ENCODE results near the gene DHX38.

DNA sequence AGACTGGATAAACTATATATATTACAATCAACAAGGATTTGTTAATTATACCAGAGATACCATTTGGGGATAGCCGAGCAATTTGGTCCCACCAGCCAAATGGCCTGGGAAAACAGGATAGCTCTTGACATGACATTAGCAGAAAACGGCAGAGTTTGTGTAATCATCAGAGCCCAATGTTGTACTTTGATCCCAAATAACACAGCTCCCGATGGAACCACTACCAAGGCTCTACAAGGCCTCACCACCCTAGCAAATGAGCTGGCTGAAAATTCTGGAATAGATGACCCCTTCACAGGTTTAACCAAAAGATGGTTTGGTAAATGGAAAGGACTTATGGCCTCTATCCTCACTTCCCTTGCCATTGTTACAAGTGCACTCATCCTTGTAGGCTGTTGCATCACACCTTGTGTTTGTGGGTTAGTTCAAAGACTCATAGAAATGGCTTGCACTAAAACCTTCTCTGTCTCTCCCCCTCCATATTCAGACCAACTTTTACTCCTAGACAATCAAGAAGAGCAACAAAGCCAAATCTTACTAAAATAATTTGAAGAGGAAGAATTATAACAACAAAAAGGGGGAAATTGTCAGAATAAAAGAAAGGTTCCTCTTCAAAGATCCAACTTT lies 9.8 kb upstream of the DHX38 start:
- TF ChIP-seq, protein P1, sequence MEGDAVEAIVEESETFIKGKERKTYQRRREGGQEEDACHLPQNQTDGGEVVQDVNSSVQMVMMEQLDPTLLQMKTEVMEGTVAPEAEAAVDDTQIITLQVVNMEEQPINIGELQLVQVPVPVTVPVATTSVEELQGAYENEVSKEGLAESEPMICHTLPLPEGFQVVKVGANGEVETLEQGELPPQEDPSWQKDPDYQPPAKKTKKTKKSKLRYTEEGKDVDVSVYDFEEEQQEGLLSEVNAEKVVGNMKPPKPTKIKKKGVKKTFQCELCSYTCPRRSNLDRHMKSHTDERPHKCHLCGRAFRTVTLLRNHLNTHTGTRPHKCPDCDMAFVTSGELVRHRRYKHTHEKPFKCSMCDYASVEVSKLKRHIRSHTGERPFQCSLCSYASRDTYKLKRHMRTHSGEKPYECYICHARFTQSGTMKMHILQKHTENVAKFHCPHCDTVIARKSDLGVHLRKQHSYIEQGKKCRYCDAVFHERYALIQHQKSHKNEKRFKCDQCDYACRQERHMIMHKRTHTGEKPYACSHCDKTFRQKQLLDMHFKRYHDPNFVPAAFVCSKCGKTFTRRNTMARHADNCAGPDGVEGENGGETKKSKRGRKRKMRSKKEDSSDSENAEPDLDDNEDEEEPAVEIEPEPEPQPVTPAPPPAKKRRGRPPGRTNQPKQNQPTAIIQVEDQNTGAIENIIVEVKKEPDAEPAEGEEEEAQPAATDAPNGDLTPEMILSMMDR (IDR thresholded peaks at IDR 0.05 in 4 of 5, conservative IDR thresholded peaks at IDR 0.05 in 1 of 5) = no peak
- TF ChIP-seq POLR2A (IDR thresholded peaks at IDR 0.05) = no peak
